Melanocyte of skin (primary cell): ENCODE results near the gene HMSD. TPM values are rescaled to one million over a fixed set of nuclear protein-coding genes. Genes with fewer than 3 reads are reported as not detected.

Experiments used
- total RNA-seq, 2 donors: library from RNA; depleted of rRNA; stranded (reverse); fragments of >200 nt; gene quantifications; 2 replicates each; pipeline ENCODE4 v1.2.3, GENCODE V29; 2012

Gene HMSD, protein sequence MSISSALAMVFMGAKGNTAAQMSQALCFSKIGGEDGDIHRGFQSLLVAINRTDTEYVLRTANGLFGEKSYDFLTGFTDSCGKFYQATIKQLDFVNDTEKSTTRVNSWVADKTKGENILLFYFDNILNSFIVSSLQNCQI
- under 1 TPM in 1 of 2 donors, not detected in 1; 0.33 TPM for total RNA-seq

DNA sequence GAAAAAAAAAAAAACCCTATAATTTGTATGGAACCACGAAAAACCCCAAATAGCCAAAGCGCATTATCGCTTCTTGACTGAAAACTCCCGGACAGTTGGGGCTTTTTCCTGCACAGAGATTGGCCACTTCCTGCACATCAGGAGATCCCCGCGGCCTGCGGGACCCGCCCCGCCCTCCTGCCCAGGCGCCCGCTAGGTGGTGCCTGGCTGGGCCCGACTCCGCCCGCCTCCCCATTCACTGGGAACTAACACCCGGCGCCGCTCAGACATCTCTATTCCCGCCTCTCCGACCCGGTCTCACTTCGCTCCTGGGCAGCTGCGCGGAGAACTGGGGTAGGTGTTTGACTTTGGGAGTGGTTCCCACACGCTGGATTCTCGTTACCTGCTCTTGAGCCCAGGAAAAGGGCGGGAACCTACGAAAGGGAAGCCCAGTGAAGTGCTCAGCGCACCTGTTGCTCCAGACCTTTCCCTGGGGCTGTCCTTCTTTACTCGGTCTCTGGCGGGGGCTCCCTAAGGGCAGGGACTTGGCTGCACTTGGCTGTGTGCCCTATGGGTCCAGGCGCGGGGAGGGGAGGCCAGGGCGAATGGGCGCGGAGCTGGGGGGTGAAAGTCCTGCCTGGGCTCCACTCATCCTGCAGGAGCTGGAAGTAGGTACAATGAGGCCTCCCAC is at the start of gene HMSD:
TSS of gene HMSD (plus strand) at position 234 of the 670 bp plus-strand sequence. CDS start 4,155 bp downstream, outside the sequence.

DNA sequence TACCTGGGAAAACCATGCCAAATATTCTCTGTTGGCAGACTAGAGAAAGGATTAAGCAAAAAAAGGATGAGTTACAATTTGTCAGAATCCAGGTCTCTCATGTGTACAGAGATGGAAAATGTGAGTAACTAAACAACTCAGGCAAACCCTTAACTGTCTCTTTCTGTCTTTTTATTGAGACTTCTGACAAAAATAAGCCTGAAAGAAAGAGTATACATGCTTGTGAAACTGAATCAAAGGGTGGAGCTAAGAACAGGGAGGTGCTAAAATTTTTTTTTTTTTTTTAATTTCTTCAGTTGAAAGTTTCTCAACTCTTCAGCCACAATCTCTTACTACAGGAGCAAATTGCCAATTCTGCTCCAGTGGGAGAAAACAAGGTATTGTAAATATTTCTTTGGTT is 41.4 kb upstream of the HMSD start, which contains the start of gene SERPINB10:
TSS of gene SERPINB10 (plus strand) at position 295 of the 400 bp plus-strand sequence. CDS start 7,553 bp downstream, outside the sequence.

DNA sequence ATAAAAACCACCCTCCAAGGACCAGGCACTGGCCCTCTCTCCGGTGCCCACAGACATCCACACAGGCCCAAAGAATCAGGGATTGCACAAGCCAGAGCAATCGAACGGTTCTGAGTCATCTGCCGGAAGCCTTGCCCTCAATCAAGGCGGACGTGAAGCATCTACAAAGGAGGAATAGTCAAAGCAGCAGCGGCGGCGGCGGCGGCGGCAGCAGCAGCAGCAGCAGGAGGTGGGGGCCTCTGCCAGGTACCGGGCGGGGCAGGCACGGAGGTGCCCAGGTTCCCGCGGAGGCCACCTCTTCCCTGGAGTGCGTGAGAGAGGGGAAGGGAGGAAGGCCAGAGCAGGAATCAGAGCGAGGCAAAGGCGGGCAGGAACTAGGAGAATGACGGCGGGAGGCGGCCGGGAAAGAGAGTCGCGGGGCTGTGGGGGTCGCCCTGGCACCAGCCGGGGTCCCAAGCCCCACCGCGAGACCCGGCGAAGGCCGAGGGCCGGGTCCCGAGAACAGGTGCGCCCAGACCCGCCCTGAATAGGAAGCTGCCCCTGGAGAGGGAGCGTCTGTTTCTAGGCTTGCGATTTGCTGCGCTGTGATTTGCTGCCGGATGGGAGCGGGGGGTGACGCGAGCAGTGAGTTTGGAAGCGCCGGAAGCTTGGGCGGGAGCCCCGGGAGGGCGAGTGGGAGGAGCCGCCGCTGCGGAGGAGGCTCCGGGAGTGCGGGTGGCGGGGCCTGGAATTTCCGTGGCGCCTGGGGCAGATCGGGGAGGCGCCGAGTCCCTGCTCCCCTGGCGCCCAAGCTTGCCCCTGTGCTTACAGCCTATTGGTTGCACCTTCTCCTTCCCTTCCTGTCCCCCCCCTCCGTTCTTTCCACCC is 21.1 kb downstream of the HMSD start, which contains the start of gene SERPINB8:
TSS of gene SERPINB8 (plus strand) at position 140 of the 867 bp plus-strand sequence. CDS start 8,228 bp downstream, outside the sequence.

Other genes with a start within 250 kb of the HMSD start
- not detected for gene SERPINB11, start 246.3 kb upstream of the HMSD start, total RNA-seq
- gene SERPINB7, start 173.9 kb upstream of the HMSD start, total RNA-seq: not detected
- gene SERPINB2, start 61.6 kb upstream of the HMSD start, total RNA-seq: 1 to 10 TPM; 2.4 to 6.7 TPM
- gene SERPINB10, start 41.3 kb upstream of the HMSD start, total RNA-seq: under 1 TPM in 1 of 2 donors, not detected in 1; 1.00 TPM
- 10 to 100 TPM; 15.1 to 15.7 TPM for gene SERPINB8, start 20.8 kb downstream of the HMSD start, total RNA-seq
- not detected for gene LINC00305, start 199.8 kb downstream of the HMSD start, total RNA-seq